GM12892 (cell line): ENCODE measurements around the gene FIGNL2.

Experiments
- POLR2A ChIP-seq: IDR thresholded peaks from 2 replicates; pipeline ENCODE4 v1.6.1; 2011; ENCODE audit warnings: low read depth, low read length, control low read depth
- POLR2AphosphoS5 ChIP-seq: IDR thresholded peaks from 2 replicates; pipeline ENCODE4 v1.6.1; 2011; ENCODE audit warnings: low read depth, low read length, control low read depth
- TAF1 ChIP-seq: IDR thresholded peaks from 2 replicates; pipeline ENCODE4 v1.6.1; 2011; ENCODE audit warnings: low read depth, mild to moderate bottlenecking, control low read depth, low read length, borderline replicate concordance

DNA sequence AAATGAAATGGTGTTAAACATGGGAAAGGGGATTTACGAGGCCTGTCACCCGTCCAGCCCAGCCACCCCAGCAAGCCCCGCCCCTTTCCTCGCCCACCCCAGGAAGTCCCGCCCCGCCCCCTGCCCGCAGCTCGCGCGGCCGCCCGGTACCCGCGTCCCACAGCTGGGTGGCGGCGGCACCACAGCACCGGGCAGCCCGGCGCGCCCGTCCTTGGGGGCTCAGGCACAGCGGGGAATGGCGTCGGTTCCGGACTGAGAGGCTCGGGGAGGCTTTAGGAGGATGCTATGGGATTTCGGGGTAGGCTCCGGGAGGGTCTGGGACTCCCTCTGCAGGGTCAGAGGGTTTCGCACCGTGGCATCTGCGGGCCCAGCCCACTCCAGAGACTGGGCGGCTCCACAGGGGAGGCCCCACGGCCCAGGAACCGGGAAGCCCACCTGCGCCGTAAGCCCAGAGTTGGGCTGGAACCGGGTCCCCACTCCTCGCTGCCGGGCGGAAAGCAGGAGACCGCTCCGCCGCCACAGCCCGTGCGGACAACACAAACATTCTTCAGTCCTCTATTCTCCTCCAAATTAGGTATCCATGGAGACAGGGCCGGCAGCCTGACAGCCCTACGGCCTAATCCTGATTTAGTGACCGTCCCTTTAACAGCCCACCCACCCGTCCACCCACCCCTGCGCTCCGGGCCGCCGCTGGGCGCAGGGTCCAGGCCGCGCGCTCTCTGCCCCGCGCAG is 1.4 kb downstream of the FIGNL2 start:
- TF ChIP-seq POLR2AphosphoS5, result no peak
- no peak for TF ChIP-seq POLR2A
- TF ChIP-seq TAF1, result no peak
